Epithelial cell of esophagus (primary cell): ENCODE data around the gene KRTAP9-1.
A peak's percentile ranks its signal among the peaks of the same experiment; 100 is the strongest.
"Not testable (repeated sequence)": the region's sequence is repeated elsewhere in the genome, so short reads cannot be mapped to it uniquely, and the experiment has no call there.

Source experiments
- DNase-seq: peaks from one replicate; pipeline ENCODE4 v3.0.0; 2010; ENCODE audit warnings: low read depth
- H3K4me3 ChIP-seq: 2 replicates; pipeline ENCODE4 v1.5.1; 2011; ENCODE audit warnings: mild to moderate bottlenecking, low read length, control low read depth
- TF ChIP-seq, protein P1 (sequence below): IDR thresholded peaks from 2 replicates; pipeline ENCODE4 v1.5.1; 2011; ENCODE audit warnings: low read depth, mild to moderate bottlenecking, low read length, control low read depth, inconsistent platforms; ENCODE audit not compliant: insufficient read depth; ENCODE audit errors: missing control alignments

Gene KRTAP9-1, protein sequence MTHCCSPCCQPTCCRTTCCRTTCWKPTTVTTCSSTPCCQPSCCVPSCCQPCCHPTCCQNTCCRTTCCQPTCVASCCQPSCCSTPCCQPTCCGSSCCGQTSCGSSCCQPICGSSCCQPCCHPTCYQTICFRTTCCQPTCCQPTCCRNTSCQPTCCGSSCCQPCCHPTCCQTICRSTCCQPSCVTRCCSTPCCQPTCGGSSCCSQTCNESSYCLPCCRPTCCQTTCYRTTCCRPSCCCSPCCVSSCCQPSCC

DNA sequence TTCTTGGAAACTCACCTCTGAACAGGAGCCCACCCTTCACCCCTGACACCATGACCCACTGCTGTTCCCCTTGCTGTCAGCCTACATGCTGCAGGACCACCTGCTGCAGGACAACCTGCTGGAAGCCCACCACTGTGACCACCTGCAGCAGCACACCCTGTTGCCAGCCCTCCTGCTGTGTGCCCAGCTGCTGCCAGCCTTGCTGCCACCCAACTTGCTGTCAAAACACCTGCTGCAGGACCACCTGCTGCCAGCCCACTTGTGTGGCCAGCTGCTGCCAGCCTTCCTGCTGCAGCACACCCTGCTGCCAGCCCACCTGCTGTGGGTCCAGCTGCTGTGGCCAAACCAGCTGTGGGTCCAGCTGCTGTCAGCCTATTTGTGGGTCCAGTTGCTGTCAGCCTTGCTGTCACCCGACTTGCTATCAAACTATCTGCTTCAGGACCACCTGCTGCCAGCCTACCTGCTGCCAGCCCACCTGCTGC, at the start of gene KRTAP9-1:
TSS of gene KRTAP9-1 (plus strand) at position 51 of the 482 bp plus-strand sequence. CDS start at position 51, 0 bp downstream.
- DNase-seq, H3K4me3 ChIP-seq: not testable (repeated sequence)

DNA sequence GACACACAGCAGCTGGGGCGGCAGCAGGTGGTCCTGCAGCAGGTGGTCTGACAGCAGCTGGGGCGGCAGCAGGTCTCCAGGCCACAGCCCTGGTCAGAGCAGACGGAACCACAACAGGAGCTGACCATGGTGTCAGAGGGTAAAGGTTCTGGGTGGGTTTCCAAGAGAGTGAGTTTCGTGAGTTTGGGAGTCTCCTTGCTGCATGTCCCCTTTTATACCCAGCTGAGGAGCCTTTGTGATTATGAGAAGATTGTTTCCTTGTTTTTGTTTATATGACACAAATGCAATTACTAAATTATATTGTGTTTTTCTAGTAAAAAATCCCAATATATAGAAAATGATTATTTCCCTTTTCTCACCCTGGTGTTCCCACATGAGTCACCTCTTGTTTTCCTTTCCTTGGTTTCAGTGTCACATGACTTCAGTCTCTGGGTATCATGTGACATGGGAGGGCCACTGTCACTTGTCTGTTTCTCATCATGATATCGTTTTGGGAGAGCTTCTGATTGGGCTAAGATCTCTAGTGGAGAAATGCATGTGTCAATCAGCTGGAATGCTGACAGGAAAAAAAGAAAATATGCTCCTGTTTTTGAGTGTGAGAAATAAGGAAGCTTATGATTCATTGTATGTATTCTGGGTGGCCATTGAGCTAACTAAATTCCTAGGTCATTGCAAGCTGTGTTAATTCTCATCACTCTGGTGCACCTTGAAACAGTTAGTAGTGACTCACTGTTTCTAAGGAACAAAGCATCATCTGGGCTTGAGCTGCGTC, 49.1 kb upstream of the KRTAP9-1 start, which contains the start of gene KRTAP4-6:
TSS of gene KRTAP4-6 (minus strand) at position 185 of the 772 bp plus-strand sequence. CDS start at position 128, 57 bp downstream.
- TF ChIP-seq, protein P1, sequence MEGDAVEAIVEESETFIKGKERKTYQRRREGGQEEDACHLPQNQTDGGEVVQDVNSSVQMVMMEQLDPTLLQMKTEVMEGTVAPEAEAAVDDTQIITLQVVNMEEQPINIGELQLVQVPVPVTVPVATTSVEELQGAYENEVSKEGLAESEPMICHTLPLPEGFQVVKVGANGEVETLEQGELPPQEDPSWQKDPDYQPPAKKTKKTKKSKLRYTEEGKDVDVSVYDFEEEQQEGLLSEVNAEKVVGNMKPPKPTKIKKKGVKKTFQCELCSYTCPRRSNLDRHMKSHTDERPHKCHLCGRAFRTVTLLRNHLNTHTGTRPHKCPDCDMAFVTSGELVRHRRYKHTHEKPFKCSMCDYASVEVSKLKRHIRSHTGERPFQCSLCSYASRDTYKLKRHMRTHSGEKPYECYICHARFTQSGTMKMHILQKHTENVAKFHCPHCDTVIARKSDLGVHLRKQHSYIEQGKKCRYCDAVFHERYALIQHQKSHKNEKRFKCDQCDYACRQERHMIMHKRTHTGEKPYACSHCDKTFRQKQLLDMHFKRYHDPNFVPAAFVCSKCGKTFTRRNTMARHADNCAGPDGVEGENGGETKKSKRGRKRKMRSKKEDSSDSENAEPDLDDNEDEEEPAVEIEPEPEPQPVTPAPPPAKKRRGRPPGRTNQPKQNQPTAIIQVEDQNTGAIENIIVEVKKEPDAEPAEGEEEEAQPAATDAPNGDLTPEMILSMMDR = no peak
- no peak within 1 kb of the TSS for H3K4me3 ChIP-seq
- peak; percentile 96 for DNase-seq

DNA sequence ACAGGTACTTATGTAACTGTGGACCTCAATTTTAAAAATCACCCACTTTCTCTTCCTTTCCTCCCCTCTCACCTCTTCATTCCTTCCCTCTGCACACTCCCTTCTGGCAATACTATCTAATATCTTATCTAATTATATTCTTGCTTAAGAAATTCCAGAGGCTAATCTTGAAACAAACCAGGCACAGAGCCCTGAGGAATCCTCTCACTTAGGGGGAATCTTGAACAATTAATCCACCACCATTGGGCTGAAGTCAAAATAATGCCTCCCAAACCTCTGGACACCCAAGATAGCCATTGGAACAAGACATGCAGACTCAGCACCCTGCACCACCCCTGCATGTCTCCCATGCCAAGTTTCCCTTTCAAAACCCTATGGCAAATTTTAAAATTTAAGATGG, 48.3 kb upstream of the KRTAP9-1 start:
- H3K4me3 ChIP-seq = no peak overlapping the region
- no peak for DNase-seq
- TF ChIP-seq, protein P1 = no peak

DNA sequence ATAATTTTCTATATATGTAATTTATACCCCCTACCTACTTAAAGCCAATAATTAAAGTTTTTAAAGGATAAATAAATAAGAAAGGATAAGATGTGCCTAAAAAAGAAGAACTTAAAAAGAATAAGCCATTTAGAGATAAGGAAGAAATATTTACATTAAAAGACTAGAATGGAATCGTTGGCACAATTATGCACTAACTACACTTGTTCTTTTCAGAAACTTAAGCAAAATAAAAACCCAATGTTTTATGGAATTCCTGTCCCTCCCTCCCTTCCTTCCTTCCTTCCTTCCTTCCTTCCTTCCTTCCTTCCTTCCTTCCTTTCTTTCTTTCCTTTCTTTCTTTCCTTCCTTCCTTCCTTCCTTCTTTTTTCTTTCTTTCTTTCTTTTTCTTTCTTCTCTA, 44.8 kb upstream of the KRTAP9-1 start:
- no peak overlapping the region for H3K4me3 ChIP-seq
- TF ChIP-seq, protein P1 = no peak
- no peak for DNase-seq

DNA sequence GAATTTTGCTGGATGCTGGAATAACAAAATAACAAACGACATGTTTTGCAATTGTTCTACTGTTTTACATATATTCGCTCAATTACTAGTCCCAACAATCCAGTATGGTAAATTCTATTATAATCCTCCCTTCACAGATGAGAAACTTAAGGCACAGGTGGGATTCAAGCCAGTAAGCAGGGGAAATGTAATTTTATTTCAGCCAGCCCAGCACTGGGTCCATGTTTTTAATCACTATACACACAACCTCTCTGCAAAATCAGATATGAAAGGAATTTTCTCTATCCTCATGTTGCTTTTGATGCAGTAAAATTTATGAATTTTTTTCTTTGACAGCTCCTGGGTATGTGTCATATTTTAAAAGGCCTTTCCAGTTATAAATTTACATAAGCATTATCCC, 44.4 kb upstream of the KRTAP9-1 start:
- TF ChIP-seq, protein P1 = no peak
- DNase-seq = no peak
- H3K4me3 ChIP-seq = no peak overlapping the region

DNA sequence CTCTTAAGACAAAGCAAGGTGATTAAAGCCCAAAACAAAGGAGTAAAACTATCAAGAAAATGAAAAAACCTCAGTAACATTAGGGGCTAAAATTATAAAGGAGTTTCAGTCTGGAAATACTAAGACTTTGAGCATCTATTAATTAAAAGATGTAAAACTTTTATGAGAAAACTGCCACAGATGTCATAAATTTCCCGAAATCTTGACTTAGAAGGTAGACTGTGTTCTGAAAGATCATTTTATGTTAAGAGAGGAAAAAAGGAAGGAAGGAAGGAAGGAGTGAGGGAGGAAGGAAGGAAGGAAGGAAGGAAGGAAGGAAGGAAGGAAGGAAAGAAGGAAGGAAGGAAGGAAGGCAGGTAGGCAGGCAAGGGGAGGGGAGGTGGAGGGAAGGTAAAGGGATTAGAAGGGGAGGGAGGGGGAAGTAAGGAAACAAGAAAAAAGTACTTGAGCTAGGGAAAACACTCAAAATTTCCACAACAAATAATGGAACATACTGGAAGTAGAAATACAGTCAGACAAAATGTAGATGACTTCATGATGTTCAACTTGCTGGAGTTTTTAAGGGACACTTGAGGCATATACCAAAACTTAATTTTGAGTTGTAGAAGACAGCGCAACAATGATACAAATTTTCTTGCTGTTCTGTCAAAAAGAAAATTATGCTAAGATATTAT, 42.0 kb upstream of the KRTAP9-1 start:
- DNase-seq = no peak
- no peak overlapping the region for H3K4me3 ChIP-seq
- TF ChIP-seq, protein P1 = no peak

DNA sequence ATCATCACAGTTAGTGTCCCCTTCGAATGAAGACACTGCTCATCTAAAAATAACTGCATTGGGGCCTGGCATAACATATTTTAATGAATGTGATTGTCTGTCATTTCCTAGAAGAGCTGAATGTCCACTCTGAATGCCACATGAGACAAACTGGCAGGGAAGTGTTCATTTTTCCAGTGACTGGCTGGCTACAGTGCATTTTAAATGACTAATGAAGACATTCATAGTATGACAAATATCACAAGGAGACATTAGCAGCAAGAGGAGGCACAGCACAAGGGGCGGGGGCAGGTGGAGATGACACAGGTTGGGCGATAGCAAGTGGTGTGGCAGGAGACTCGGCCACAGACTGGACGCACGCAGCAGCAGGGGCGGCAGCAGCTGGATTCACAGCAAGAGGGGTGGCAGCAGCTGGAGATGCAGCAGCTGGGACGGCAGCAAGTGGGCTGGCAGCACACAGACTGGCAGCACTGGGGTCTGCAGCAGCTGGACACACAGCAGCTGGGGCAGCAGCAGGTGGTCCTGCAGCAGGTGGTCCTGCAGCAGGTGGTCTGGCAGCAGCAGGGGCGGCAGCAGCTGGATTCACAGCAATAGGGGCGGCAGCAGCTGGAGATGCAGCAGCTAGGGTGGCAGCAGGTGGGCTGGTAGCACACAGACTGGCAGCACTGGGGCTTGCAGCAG, 40.6 kb upstream of the KRTAP9-1 start:
- DNase-seq, H3K4me3 ChIP-seq: not testable (repeated sequence)
